ENCODE data around the gene ABCG1.

ABCG1 gene

DNA sequence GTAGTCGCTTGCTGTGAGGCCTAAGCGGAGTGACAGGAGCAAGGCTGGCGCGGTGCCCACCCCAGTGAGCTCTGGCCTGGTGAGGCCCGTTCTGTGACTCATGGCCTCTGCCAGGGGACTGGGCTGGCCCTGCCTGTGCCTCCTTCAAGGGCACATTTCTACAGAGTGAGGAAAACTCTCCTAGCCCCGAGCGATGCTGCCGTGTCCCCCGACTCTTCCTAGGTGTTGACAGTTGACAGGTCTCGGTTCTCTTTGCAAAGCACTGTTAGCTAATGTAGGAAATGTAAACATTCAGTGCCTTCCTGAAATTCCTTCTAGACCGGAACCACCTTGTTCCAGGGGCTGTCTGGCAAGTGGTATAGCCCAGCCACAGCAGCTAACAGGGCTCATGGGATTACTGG is 43.9 kb downstream of the ABCG1 start:
- Histone ChIP-seq H3K9me3 (no peaks in the 10 kb centered on the region), H3K4me1 (no peaks in the 10 kb centered on the region), H3K27me3 (ENCODE audit: low read depth) (no peaks in the 10 kb centered on the region), H3K36me3 (replicated peaks) (no peaks in the 10 kb centered on the region), H3K4me3 (no peak overlapping the region)
- no peak for DNase-seq (ENCODE audit: low spot score in 2 of 2)
- in situ Hi-C loops (cut with MboI; ENCODE audit: low sequenced_read_pairs): no loop called here

DNA sequence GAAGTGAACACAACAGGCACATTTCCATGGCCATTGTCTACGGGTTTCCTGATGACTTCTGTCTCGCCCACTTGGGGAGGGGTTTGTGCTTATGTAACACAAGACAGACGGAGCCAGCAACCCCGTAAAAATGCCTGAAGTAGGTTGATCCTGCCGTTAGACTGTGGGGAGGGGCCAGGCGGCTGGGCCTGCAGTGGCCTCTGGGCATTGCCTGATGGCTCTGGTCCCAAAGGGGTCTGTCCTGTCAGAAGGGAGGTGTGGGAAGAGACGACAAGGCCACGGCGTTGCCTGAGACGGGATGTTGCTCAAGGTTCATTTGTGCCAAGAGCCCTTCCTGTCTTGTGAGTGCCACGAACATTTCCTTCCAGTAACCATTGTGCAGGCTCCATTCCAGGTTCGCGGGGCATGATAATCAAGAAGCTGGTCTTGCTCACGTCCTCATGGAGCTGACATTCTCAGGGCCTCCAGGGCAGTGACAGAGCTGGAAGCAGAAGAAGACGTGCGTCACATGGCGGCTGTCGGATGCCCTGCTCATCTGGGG is 44.7 kb downstream of the ABCG1 start:
- H3K4me1 ChIP-seq: no peaks in the 10 kb centered on the region
- in situ Hi-C loops (cut with MboI; ENCODE audit: low sequenced_read_pairs): no loop called here
- H3K27me3 ChIP-seq (ENCODE audit: low read depth): no peaks in the 10 kb centered on the region
- no peaks in the 10 kb centered on the region for H3K9me3 ChIP-seq
- H3K4me3 ChIP-seq: no peak overlapping the region
- no peaks in the 10 kb centered on the region for H3K36me3 ChIP-seq (replicated peaks)
- DNase-seq (ENCODE audit: low spot score in 2 of 2): peak in 1 of 2 experiments; percentile 17

DNA sequence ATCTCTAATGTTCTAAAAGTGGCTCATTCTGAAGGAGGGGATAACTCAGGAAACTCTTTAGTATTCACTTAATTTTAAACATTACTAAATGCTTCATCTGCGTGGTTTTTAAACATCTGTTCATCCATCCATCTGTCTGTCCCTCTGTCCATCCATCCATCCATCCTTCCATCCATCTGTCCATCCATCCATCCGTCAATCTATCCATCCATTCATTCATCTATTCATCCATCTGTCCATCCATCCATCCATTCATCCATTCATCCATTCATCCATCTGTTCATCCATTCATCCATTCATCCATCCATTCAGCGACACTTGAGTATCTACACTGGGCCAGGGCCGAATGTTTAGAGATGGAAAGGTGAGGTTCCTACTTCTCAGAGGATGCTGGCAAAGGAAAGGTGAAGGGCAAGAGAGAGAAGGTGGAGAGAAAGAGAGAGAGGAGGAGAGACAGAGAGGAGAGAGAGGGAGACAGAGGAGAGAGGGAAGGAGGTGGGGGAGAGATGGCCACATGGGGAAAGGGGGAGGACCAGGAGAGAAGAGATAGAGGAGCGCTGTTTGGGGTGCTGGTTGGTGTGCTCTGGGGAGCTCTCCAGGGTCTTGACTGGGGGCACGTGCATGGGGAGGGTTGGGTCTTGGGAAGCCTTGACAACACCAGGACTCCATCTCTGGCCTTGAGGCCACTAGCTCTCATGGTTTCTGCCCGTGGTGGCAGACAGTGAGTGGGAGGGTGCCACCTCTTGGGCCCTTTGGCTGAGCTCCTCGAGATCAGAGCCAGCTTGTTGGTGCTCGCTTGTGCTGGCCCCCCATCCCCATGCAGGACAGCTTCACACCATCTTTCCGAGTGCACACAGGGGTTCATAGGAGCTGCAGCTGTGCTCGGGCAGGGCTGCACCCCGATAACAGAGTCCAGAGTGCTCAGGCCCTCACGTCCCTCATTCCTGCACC is 45.6 kb downstream of the ABCG1 start:
- H3K36me3 ChIP-seq (replicated peaks): no peaks in the 10 kb centered on the region
- H3K27me3 ChIP-seq (ENCODE audit: low read depth): no peaks in the 10 kb centered on the region
- DNase-seq (ENCODE audit: low spot score in 2 of 2): no peak
- H3K4me1 ChIP-seq: no peaks in the 10 kb centered on the region
- in situ Hi-C loops (cut with MboI; ENCODE audit: low sequenced_read_pairs): no loop called here
- H3K9me3 ChIP-seq: no peaks in the 10 kb centered on the region
- H3K4me3 ChIP-seq: no peak overlapping the region

DNA sequence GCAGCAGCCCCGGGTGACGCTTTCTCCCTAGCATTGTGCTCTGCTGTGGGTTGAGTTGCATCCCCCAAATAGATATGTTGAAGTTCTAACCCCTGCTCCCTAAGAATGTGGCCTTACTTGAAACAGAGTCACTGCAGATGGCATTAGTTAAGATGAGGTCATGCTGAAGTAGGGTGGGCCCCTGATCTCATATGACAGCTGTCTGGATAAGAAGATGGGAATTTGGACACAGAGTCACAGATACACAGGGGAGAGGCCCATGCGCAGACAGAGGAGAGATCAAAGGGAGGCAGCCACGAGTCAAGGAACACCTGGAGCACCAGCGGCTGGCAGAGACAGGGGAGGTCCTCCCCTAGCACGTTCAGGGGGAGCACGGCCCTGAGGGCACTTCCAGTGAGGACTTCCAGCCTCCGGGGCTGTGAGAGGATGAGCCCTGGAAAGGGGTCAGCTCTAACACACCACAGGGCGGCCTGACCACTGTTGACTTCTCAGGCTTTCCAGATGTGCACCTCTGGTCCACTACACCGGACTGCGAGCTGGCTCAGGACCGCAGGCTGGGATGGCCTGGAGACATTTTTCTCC is 46.4 kb downstream of the ABCG1 start:
- DNase-seq (ENCODE audit: low spot score in 2 of 2): no peak
- Histone ChIP-seq H3K4me3 (no peak overlapping the region), H3K9me3 (no peaks in the 10 kb centered on the region), H3K36me3 (replicated peaks) (no peaks in the 10 kb centered on the region), H3K4me1 (no peaks in the 10 kb centered on the region), H3K27me3 (ENCODE audit: low read depth) (no peaks in the 10 kb centered on the region)
- in situ Hi-C loops (cut with MboI; ENCODE audit: low sequenced_read_pairs): no loop called here

DNA sequence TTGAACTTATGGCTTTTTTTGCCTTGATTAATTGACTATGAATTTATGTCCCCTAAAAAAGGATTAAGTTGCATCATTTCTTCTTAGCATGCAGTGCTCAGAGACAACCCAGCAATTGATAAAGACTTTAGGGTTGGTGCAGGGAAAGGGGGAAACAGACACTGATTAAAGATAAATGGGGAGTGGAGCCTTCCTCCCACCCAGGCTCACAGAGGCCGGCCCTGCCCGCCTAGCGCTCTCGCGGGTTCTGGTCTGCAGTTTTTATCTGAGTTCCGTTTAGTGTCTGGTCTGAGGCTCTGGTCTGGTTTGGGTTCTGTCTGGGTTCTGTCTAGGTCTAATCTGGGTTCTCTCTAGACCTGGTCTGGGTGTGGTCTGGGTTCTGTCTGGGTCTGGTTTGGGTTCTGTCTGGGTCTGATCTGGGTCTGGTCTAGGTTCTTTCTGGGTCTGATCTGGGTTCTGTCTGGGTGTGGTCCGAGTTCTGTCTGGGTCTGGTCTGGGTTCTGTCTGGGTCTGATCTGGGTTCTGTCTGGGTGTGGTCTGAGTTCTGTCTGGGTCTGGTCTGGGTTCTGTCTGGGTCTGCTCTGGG is 48.1 kb downstream of the ABCG1 start:
- no peak for DNase-seq (ENCODE audit: low spot score in 2 of 2)
- H3K4me3 ChIP-seq: no peak overlapping the region
- H3K36me3 ChIP-seq (replicated peaks): no peaks in the 10 kb centered on the region
- in situ Hi-C loops (cut with MboI; ENCODE audit: low sequenced_read_pairs): no loop called here
- H3K9me3 ChIP-seq: no peaks in the 10 kb centered on the region
- H3K4me1 ChIP-seq: no peaks in the 10 kb centered on the region
- no peaks in the 10 kb centered on the region for H3K27me3 ChIP-seq (ENCODE audit: low read depth)

DNA sequence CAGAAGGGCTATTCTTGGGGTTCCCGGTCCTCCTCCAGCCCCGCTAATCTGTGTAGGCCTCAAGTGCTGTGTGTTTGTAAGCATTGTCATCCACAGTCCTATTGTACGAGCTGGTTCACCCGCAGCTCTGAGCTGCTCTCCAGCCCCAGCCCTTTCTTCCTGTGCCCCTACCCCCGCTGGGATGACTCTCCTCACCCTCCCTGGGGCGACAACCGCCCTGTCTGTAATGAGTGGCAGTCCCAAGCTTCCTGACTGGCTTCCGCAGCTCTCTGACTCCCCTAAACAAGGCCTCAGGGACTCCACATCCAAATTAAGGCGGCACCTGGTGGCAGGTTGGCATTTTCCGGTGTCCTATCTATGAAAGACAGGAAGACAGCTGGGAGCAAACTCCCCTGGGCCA is 50.4 kb downstream of the ABCG1 start:
- no peak for DNase-seq (ENCODE audit: low spot score in 2 of 2)
- H3K36me3 ChIP-seq (replicated peaks): no peaks in the 10 kb centered on the region
- H3K9me3 ChIP-seq: no peaks in the 10 kb centered on the region
- in situ Hi-C loops (cut with MboI; ENCODE audit: low sequenced_read_pairs): no loop called here
- H3K4me3 ChIP-seq: no peak overlapping the region
- H3K4me1 ChIP-seq: no peaks in the 10 kb centered on the region
- H3K27me3 ChIP-seq (ENCODE audit: low read depth): no peaks in the 10 kb centered on the region

DNA sequence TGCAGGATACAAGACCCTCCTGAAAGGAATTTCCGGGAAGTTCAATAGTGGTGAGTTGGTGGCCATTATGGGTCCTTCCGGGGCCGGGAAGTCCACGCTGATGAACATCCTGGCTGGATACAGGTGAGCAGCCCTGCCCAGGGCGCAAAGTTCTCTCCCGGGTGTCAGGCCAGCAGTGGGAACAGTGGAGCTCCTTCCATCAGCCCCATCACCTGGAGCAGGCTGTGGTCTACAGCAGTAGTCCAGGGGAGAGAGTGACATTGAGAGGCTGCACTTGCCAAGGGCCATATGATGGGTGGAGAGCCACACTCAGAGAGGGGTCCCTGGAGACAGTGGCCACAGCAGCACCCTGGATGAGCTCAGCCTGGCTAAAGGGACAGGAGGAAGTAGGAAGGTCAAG is 52.1 kb downstream of the ABCG1 start:
- Histone ChIP-seq H3K4me1 (no peaks in the 10 kb centered on the region), H3K36me3 (replicated peaks) (no peaks in the 10 kb centered on the region), H3K4me3 (no peak overlapping the region), H3K27me3 (ENCODE audit: low read depth) (no peaks in the 10 kb centered on the region), H3K9me3 (no peaks in the 10 kb centered on the region)
- DNase-seq (ENCODE audit: low spot score in 2 of 2): no peak
- in situ Hi-C loops (cut with MboI; ENCODE audit: low sequenced_read_pairs): no loop called here

DNA sequence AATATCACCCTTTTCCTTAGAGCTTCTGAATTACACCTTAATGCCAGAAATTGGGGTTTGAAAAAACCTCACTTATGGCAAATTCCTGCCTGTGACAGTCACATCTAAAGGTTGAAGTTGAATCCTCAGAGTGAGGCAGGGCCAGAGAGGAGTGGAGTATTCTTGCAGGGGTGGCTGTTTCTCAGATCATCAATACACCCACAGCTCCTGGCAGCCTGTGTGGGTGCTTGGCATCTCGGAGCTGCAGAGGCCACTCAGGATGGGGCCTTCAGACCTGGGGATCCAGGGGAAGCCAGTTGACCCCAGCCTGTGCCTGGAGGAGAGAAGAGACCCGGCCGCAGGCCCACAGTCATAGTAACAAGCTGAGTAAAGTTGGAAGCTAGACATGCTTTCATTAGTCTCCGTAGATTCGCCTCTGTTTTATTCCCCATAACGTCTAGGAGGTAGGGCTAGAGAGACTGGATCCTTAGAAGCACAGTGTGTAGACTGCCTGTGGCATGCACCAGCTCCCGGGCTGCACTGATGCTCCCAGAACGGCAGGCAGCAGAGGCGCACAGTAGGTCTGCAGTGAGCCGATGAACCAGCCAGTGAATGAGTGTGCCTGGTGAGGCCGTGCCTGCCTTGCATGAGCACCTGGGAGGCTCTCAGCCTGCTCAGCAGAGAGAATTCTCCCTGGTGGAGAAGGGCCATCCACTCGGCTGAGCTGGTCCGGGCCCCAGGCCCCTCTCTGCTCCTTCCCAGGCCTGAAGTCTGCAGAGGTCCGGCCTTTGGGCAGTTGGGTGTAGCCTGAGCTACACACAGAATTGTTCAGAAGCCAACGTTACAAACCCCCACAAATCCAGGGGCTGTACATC is 53.4 kb downstream of the ABCG1 start:
- Histone ChIP-seq H3K36me3 (replicated peaks) (no peaks in the 10 kb centered on the region), H3K27me3 (ENCODE audit: low read depth) (no peaks in the 10 kb centered on the region), H3K4me3 (no peak overlapping the region), H3K4me1 (no peaks in the 10 kb centered on the region), H3K9me3 (no peaks in the 10 kb centered on the region)
- in situ Hi-C loops (cut with MboI; ENCODE audit: low sequenced_read_pairs): no loop called here
- no peak for DNase-seq (ENCODE audit: low spot score in 2 of 2)

DNA sequence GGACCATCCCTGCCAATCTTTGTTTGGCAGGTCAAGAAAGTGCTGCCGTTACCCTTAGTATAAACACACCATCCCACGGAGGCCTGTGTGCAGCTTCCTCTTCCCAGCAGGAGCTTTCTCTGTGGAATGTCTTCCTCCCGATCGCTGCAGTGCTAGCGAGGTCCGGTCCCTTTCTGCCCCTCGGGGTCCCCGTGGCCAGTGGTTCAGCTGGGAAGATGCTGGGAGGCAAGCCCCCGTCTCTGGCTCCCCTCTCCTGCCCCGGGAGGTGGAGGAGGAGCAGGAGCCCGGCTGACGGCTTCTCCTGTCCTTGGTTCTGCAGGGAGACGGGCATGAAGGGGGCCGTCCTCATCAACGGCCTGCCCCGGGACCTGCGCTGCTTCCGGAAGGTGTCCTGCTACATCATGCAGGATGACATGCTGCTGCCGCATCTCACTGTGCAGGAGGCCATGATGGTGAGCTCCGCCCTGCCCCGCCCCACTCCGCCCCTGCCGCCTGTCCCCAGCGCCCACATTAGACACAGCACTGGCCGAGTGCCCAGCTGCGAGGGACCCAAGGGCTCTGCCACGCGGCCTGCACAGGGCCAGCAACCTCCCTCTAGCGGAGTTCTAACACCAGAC is 54.2 kb downstream of the ABCG1 start:
- Histone ChIP-seq H3K27me3 (ENCODE audit: low read depth) (no peaks in the 10 kb centered on the region), H3K4me1 (no peaks in the 10 kb centered on the region), H3K4me3 (no peak overlapping the region), H3K36me3 (replicated peaks) (no peaks in the 10 kb centered on the region), H3K9me3 (no peaks in the 10 kb centered on the region)
- DNase-seq (ENCODE audit: low spot score in 2 of 2): no peak
- in situ Hi-C loops (cut with MboI; ENCODE audit: low sequenced_read_pairs): no loop called here

DNA sequence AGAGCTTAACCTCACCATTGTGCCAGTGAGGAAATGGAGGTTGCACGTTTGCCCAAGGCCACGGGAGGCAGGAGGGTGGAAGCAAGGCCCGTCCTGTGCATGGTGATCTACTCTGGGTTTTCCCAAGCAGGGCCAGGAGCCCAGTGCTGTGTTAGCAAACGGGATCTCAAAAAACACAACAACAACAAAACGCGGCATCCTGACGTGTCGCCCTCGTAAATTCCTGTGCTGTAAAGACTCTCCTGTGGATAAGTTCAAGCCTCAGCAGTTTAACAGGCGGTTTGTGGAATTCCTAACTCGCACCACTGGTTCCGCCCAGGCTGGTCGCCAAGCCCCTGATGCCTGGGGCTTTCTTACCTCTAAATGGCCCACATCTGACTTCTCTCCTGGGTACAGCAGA is 57.1 kb downstream of the ABCG1 start:
- H3K27me3 ChIP-seq (ENCODE audit: low read depth): no peaks in the 10 kb centered on the region
- no peak overlapping the region for H3K4me3 ChIP-seq
- in situ Hi-C loops (cut with MboI; ENCODE audit: low sequenced_read_pairs): no loop called here
- H3K36me3 ChIP-seq (replicated peaks): no peaks in the 10 kb centered on the region
- DNase-seq (ENCODE audit: low spot score in 2 of 2): no peak
- H3K9me3 ChIP-seq: no peaks in the 10 kb centered on the region
- H3K4me1 ChIP-seq: no peaks in the 10 kb centered on the region

DNA sequence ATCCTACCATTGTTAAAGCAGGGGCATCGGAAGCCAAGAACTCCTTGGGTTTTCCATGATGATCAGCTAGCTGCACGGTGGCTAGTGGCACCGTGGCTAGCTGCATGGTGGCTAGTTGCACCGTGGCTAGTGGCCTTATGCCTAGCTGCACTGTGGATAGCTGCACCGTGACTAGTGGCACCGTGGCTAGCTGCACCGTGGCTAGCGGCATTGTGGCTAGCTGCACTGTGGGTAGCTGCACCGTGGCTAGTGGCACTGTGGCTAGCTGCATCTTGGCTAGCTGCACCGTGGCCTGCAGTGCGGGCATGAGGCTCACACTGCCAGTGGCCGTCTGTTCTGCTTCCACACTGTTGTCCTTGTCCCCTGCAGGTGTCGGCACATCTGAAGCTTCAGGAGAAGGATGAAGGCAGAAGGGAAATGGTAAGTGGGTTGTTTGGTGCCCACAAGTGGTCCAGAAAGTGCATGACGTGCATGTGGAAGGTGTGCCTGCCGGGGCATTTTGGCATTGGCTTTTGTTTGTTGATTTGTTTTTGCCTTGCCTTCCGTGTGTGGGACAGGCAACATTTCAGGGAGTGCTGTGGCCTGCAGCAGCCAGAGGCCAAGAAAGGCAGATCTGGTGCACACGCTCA is 57.7 kb downstream of the ABCG1 start:
- Histone ChIP-seq H3K4me1 (no peaks in the 10 kb centered on the region), H3K4me3 (no peak overlapping the region), H3K9me3 (no peaks in the 10 kb centered on the region), H3K27me3 (ENCODE audit: low read depth) (no peaks in the 10 kb centered on the region), H3K36me3 (replicated peaks) (no peaks in the 10 kb centered on the region)
- in situ Hi-C loops (cut with MboI; ENCODE audit: low sequenced_read_pairs): no loop called here
- no peak for DNase-seq (ENCODE audit: low spot score in 2 of 2)

DNA sequence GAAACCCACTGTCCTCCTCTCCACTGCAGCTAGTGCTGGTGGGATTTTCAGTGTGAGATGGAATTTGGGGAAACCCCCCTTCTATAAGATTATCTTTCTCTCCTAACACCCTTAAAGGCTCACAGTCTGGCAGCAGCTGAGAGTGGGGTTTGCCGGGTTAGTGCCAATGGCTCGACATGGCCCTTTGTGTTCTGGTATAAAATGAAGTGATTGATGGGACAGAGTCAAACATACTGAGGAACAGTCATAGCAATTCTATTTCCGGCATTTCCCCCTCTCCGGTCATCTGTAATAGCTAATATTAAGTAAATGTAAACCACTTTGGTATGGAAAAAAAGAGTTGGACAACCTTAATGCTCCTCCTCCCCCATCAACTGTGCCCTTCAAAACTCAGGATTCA is 58.7 kb downstream of the ABCG1 start:
- DNase-seq (ENCODE audit: low spot score in 2 of 2): no peak
- Histone ChIP-seq H3K36me3 (replicated peaks) (no peaks in the 10 kb centered on the region), H3K27me3 (ENCODE audit: low read depth) (no peaks in the 10 kb centered on the region), H3K4me1 (no peaks in the 10 kb centered on the region), H3K9me3 (no peaks in the 10 kb centered on the region), H3K4me3 (no peak overlapping the region)
- in situ Hi-C loops (cut with MboI; ENCODE audit: low sequenced_read_pairs): no loop called here
